HG02973 (cell line): Measurements from ENCODE around the gene CFAP52.
"Not testable (repeated sequence)": the region's sequence is repeated elsewhere in the genome, so short reads cannot be mapped to it uniquely, and the experiment has no call there.

ENCODE experiments used
- ATAC-seq: cut with Tn5 transposase; IDR thresholded peaks from one replicate; pipeline ENCODE4 v1.9.1; 2021; ENCODE audit warnings: moderate library complexity; ENCODE audit not compliant: unreplicated experiment

The CFAP52 gene

GRCh38 chr17:9568004-9568403, 8.4 kb upstream of the CFAP52 start:
- ATAC-seq = no peak

GRCh38 chr17:9568957-9569588, 7.4 kb upstream of the CFAP52 start:
- ATAC-seq = no peak

GRCh38 chr17:9571201-9571600, 5.2 kb upstream of the CFAP52 start:
- no peak for ATAC-seq

- ATAC-seq = peak; percentile 62
Observed at GRCh38 chr17:9575381-9576101, 901 bp upstream of the CFAP52 start, which contains the start of gene STX8. Gene STX8 (minus strand): TSS chr17:9575820. CDS start chr17:9575808, 12 bp downstream.

GRCh38 chr17:9577373-9577709, 899 bp downstream of the CFAP52 start:
- ATAC-seq = no peak

GRCh38 chr17:9587969-9588656, 11.7 kb downstream of the CFAP52 start:
- ATAC-seq = no peak

- ATAC-seq = no peak
Observed at GRCh38 chr17:9594065-9594464, 17.6 kb downstream of the CFAP52 start.

GRCh38 chr17:9597638-9598037, 21.2 kb downstream of the CFAP52 start:
- not testable (repeated sequence) for ATAC-seq

GRCh38 chr17:9598661-9599060, 22.2 kb downstream of the CFAP52 start:
- ATAC-seq = no peak

GRCh38 chr17:9604583-9604982, 28.1 kb downstream of the CFAP52 start:
- ATAC-seq = not testable (repeated sequence)

GRCh38 chr17:9606453-9606852, 30.0 kb downstream of the CFAP52 start:
- no peak for ATAC-seq

- ATAC-seq = not testable (repeated sequence)
Observed at GRCh38 chr17:9607058-9607457, 30.6 kb downstream of the CFAP52 start.

GRCh38 chr17:9611557-9611956, 35.1 kb downstream of the CFAP52 start:
- ATAC-seq = no peak

GRCh38 chr17:9612006-9612405, 35.6 kb downstream of the CFAP52 start:
- ATAC-seq = no peak

- no peak for ATAC-seq
Observed at GRCh38 chr17:9615486-9615885, 39.0 kb downstream of the CFAP52 start.

- no peak for ATAC-seq
Observed at GRCh38 chr17:9622961-9623360, 46.5 kb downstream of the CFAP52 start.

GRCh38 chr17:9628509-9628908, 52.1 kb downstream of the CFAP52 start:
- ATAC-seq = no peak

GRCh38 chr17:9632741-9633140, 56.3 kb downstream of the CFAP52 start:
- ATAC-seq = no peak

GRCh38 chr17:9635340-9635739, 58.9 kb downstream of the CFAP52 start:
- ATAC-seq = no peak

- ATAC-seq = no peak
Observed at GRCh38 chr17:9636501-9636900, 60.1 kb downstream of the CFAP52 start.

- ATAC-seq = not testable (repeated sequence)
Observed at GRCh38 chr17:9640388-9640787, 63.9 kb downstream of the CFAP52 start.

- ATAC-seq = no peak
Observed at GRCh38 chr17:9643611-9644010, 67.2 kb downstream of the CFAP52 start.
